Hepatocyte (in vitro differentiated cells): ENCODE results near the gene CDC42EP5. TPM values are rescaled to one million over a fixed set of nuclear protein-coding genes. Genes with fewer than 3 reads are reported as not detected.

Source experiments
- DNase-seq: peaks from one replicate; pipeline ENCODE4 v3.0.0-alpha.2; 2016; ENCODE audit warnings: low spot score
- H2AFZ ChIP-seq: fragments of 200-600 bp; sonication (generic); 2 replicates; pipeline ENCODE4 v1.6.0; 2016; ENCODE audit warnings: antibody characterized with exemption, mild to moderate bottlenecking
- H3K27ac ChIP-seq: fragments of 200-600 bp; sonication (generic); 2 replicates; pipeline ENCODE4 v1.5.1; 2016; ENCODE audit warnings: mild to moderate bottlenecking
- H3K27me3 ChIP-seq: fragments of 200-600 bp; sonication (generic); 2 replicates; pipeline ENCODE4 v1.6.1; 2016
- H3K36me3 ChIP-seq: fragments of 200-600 bp; sonication (generic); replicated peaks from 2 replicates; pipeline ENCODE4 v1.5.1; 2016; ENCODE audit warnings: low read depth; ENCODE audit not compliant: insufficient read depth
- H3K4me1 ChIP-seq: fragments of 200-600 bp; sonication (generic); 2 replicates; pipeline ENCODE4 v1.5.1; 2016; ENCODE audit warnings: mild to moderate bottlenecking, moderate library complexity; ENCODE audit not compliant: insufficient read depth
- H3K4me2 ChIP-seq: fragments of 200-600 bp; sonication (generic); 2 replicates; pipeline ENCODE4 v1.6.0; 2016
- H3K4me3 ChIP-seq: fragments of 200-600 bp; sonication (generic); 2 replicates; pipeline ENCODE4 v1.5.1; 2016; ENCODE audit warnings: mild to moderate bottlenecking
- H3K79me2 ChIP-seq: fragments of 200-600 bp; sonication (generic); 2 replicates; pipeline ENCODE4 v1.6.0; 2017; ENCODE audit warnings: mild to moderate bottlenecking
- H3K9me2 ChIP-seq: fragments of 200-600 bp; sonication (generic); replicated peaks from 2 replicates; pipeline ENCODE4 v1.6.0; 2017; ENCODE audit warnings: mild to moderate bottlenecking; ENCODE audit not compliant: insufficient read depth
- H3K9me3 ChIP-seq: fragments of 200-600 bp; sonication (generic); 2 replicates; pipeline ENCODE4 v1.5.1; 2016; ENCODE audit warnings: low read depth, mild to moderate bottlenecking
- H4K20me1 ChIP-seq: fragments of 200-600 bp; sonication (generic); 2 replicates; pipeline ENCODE4 v1.6.0; 2016; ENCODE audit warnings: mild to moderate bottlenecking; ENCODE audit not compliant: insufficient read depth, poor library complexity, severe bottlenecking
- CTCF ChIP-seq: fragments of 200-600 bp; sonication (generic); IDR thresholded peaks from 2 replicates; pipeline ENCODE4 v1.5.1; 2016; ENCODE audit warnings: antibody characterized with exemption, mild to moderate bottlenecking; ENCODE audit not compliant: poor library complexity
- EZH2 ChIP-seq: fragments of 200-600 bp; sonication (generic); IDR thresholded peaks from 2 replicates; pipeline ENCODE4 v1.6.1; 2016; ENCODE audit warnings: antibody characterized with exemption, mild to moderate bottlenecking, borderline replicate concordance
- EZH2phosphoT487 ChIP-seq: fragments of 200-600 bp; sonication (generic); IDR thresholded peaks from one replicate; pipeline ENCODE4 v1.6.1; 2018; ENCODE audit warnings: antibody characterized with exemption, mild to moderate bottlenecking, low read depth, moderate library complexity; ENCODE audit not compliant: unreplicated experiment, severe bottlenecking
- WGBS: methylation state at CpG from one replicate; pipeline ENCODE4 v1.1.6; 2016; ENCODE audit warnings: low lambda C conversion rate; ENCODE audit errors: missing lambda C conversion rate; 5-methylcytosine and 5-hydroxymethylcytosine counted together
- polyA plus RNA-seq: library from polyadenylated mRNA; unstranded; fragments of >200 nt; fragmentation: Nextera tagmentation; extraction: Ambion mirVana; gene quantifications from 2 replicates; pipeline ENCODE4 v1.2.1, GENCODE V29; 2016
- total RNA-seq: library from RNA; depleted of rRNA; stranded (reverse); fragments of >200 nt; gene quantifications from 2 replicates; pipeline ENCODE4 v1.2.3, GENCODE V29; 2014

CDC42EP5 gene
- total and polyA plus RNA-seq, 2 experiments from 2014 or later, result 46.8 to 71.2 TPM

DNA sequence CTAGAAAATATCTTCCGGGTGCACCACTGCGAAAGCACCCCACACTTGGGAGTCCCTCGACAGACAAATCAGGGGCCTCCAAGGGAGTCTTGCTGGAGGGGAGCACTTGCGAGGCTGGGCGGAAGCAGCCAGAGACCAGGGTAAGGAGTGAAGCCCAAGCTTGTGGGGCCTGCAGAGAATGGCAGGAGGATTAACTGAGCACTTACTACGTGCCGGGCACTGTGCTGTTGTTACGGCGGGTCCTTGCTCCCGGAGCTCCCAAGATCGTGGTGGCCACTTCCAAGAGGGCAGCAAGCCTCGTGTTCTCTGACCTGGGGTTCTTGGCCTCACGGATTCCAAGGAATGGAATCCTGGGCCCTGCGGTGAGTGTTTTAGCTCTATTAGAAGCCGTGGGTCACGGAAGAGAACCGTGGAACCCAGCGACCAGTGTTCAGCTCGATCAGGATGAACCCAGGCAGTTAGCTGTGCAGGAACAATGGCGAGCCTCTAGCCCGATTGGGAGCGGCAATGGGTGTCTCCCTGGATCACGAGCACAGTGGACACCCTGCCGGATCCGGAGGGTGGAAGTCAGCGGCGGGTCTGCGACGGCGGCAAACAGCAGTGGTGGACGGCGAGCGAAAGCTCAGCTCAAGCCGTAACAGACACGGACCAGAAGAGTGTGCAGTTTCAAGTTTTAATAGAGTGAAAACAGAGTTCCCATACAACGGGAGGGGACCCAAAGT lies 48.3 kb downstream of the CDC42EP5 start:
- Histone ChIP-seq H3K27ac (no peak overlapping the region), H4K20me1 (no peaks in the 10 kb centered on the region), H3K9me3 (no peaks in the 10 kb centered on the region), H3K27me3 (peaks cover 29% of the 10 kb centered on the region), H2AFZ (no peak overlapping the region), H3K79me2 (no peaks in the 10 kb centered on the region), H3K9me2 (no peaks in the 10 kb centered on the region), H3K4me3 (no peak overlapping the region), H3K4me2 (no peak overlapping the region), H3K36me3 (no peaks in the 10 kb centered on the region), H3K4me1 (no peaks in the 10 kb centered on the region)
- WGBS, result 93% methylated on average over 36 of the region's 36 CpGs
- TF ChIP-seq EZH2 (no peak), CTCF (no peak), EZH2phosphoT487 (no peak)
- DNase-seq, result no peak

DNA sequence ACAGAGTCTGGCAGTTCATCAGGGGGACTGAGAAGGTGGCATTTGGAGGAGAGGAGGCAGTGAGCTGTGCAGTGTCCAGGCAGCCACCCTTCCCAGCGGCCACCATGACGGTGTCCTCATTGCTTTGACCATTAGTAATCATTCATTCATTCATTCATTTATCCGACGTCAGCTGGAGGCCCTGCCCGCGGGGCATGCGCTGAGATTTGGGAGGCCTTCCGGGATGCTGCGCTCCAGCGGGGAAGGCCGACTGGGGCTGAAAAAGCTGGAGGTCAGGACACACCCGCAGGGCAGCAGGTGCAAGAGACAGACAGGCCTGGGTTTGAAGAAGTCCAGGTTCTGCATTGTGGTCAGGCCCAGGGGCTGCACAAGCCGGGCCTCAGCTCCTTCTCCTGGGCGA lies 48.9 kb downstream of the CDC42EP5 start:
- Histone ChIP-seq H3K9me3 (no peaks in the 10 kb centered on the region), H3K4me2 (no peak overlapping the region), H3K4me1 (no peaks in the 10 kb centered on the region), H4K20me1 (no peaks in the 10 kb centered on the region), H2AFZ (no peak overlapping the region), H3K27me3 (peaks cover 28% of the 10 kb centered on the region), H3K79me2 (no peaks in the 10 kb centered on the region), H3K9me2 (no peaks in the 10 kb centered on the region), H3K4me3 (no peak overlapping the region), H3K36me3 (no peaks in the 10 kb centered on the region), H3K27ac (no peak overlapping the region)
- 89% methylated on average over 14 of the region's 14 CpGs for WGBS
- TF ChIP-seq EZH2, result no peak
- TF ChIP-seq EZH2phosphoT487, result no peak
- no peak for TF ChIP-seq CTCF
- no peak for DNase-seq

GRCh38 chr19:54422136-54422535 lies 51.0 kb downstream of the CDC42EP5 start:
- no peaks in the 10 kb centered on the region for H3K79me2 ChIP-seq
- no peak overlapping the region for H3K27ac ChIP-seq
- 61% methylated on average over 20 of the region's 20 CpGs for whole genome bisulfite sequencing
- H2AFZ ChIP-seq, result no peak overlapping the region
- no peaks in the 10 kb centered on the region for H3K36me3 ChIP-seq
- H3K4me3 ChIP-seq, result no peak overlapping the region
- H3K9me3 ChIP-seq, result no peaks in the 10 kb centered on the region
- H4K20me1 ChIP-seq, result no peaks in the 10 kb centered on the region
- H3K4me1 ChIP-seq, result peaks cover 10% of the 10 kb centered on the region
- no peaks in the 10 kb centered on the region for H3K9me2 ChIP-seq
- H3K27me3 ChIP-seq, result peaks cover 25% of the 10 kb centered on the region
- no peak for TF ChIP-seq CTCF
- no peak overlapping the region for H3K4me2 ChIP-seq
- no peak for DNase-seq

DNA sequence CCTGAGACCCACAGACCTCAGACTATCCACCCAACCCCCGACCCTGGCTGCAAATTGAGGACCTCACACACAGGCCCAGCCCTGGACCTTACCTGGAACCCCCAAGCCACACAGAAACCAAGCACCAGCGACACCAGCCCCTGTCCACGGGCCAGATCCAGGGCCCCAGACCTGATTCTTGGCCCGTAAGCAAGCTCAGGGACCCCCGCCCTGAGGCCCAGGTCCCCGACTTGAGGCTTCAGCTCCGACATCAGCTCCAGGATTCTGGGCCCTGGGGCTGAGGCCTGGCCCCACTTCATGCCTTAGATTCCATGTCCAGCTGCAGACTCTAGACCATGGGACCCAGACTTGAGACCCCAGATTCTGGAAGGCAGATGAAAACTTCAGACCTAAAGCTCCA lies 51.6 kb downstream of the CDC42EP5 start:
- H3K79me2 ChIP-seq, result no peaks in the 10 kb centered on the region
- no peaks in the 10 kb centered on the region for H3K9me2 ChIP-seq
- H3K27ac ChIP-seq, result no peak overlapping the region
- no peaks in the 10 kb centered on the region for H3K36me3 ChIP-seq
- H3K27me3 ChIP-seq, result peaks cover 25% of the 10 kb centered on the region
- no peak overlapping the region for H3K4me3 ChIP-seq
- DNase-seq, result no peak
- TF ChIP-seq EZH2phosphoT487, result no peak
- TF ChIP-seq EZH2, result no peak
- no peak for TF ChIP-seq CTCF
- no peak overlapping the region for H2AFZ ChIP-seq
- H4K20me1 ChIP-seq, result no peaks in the 10 kb centered on the region
- H3K9me3 ChIP-seq, result no peaks in the 10 kb centered on the region
- 74% methylated on average over 7 of the region's 7 CpGs for WGBS
- no peak overlapping the region for H3K4me2 ChIP-seq
- peaks cover 10% of the 10 kb centered on the region for H3K4me1 ChIP-seq
